Astrocyte of the spinal cord (primary cell): ENCODE measurements around the gene KANSL3.
A peak's percentile ranks its signal among the peaks of the same experiment; 100 is the strongest.

Experiments
- DNase-seq: peaks from one replicate; pipeline ENCODE4 v3.0.0; 2011; ENCODE audit warnings: low read depth, low spot score
- H3K4me3 ChIP-seq: 2 replicates; pipeline ENCODE4 v1.5.1; 2011; ENCODE audit warnings: low read depth, mild to moderate bottlenecking, low read length, moderate library complexity
- in situ Hi-C: cut with HindIII; loops from 2 replicates; pipeline ENCODE4 v1.10.0; 2017; ENCODE audit warnings: low sequenced_read_pairs
- TF ChIP-seq, protein P1 (sequence below): IDR thresholded peaks from 2 replicates; pipeline ENCODE4 v1.5.1; 2012; ENCODE audit warnings: low read depth, mild to moderate bottlenecking, low read length, inconsistent platforms

Gene KANSL3

DNA sequence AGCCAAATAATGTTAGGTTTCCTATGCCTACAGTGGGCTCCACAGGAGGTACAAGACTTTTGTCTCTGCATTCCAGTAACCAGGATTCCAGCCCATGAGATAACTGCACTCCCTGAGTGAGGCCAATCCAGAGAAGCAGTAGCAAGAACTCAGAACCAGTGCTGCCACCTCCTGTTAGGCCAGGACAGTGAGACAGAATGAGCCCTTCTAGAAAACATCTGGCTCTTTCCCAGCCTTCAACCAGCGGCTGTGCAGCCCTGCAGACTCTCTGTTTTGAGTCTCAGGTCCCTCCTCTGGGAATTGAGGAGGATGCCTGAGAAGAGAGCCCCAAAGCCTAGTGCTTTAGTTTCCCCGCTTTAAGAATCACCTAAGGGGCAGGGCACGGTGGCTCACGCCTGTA, 57.3 kb downstream of the KANSL3 start:
- DNase-seq, result no peak
- TF ChIP-seq, protein P1, sequence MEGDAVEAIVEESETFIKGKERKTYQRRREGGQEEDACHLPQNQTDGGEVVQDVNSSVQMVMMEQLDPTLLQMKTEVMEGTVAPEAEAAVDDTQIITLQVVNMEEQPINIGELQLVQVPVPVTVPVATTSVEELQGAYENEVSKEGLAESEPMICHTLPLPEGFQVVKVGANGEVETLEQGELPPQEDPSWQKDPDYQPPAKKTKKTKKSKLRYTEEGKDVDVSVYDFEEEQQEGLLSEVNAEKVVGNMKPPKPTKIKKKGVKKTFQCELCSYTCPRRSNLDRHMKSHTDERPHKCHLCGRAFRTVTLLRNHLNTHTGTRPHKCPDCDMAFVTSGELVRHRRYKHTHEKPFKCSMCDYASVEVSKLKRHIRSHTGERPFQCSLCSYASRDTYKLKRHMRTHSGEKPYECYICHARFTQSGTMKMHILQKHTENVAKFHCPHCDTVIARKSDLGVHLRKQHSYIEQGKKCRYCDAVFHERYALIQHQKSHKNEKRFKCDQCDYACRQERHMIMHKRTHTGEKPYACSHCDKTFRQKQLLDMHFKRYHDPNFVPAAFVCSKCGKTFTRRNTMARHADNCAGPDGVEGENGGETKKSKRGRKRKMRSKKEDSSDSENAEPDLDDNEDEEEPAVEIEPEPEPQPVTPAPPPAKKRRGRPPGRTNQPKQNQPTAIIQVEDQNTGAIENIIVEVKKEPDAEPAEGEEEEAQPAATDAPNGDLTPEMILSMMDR, result no peak
- no peak overlapping the region for H3K4me3 ChIP-seq
- in situ Hi-C loops, result no loop called here

- no peak for DNase-seq
- H3K4me3 ChIP-seq, result no peak overlapping the region
- in situ Hi-C loops, result no loop called here
- TF ChIP-seq, protein P1, result no peak
These were observed 58.7 kb downstream of the KANSL3 start for GRCh38 chr2:96579422-96579821.

- TF ChIP-seq, protein P1, result no peak
- DNase-seq, result no peak
- H3K4me3 ChIP-seq, result no peak overlapping the region
- in situ Hi-C loops, result no loop called here
These were observed 59.4 kb downstream of the KANSL3 start for GRCh38 chr2:96578731-96579130.

GRCh38 chr2:96577501-96577900, 60.6 kb downstream of the KANSL3 start:
- TF ChIP-seq, protein P1, result no peak
- DNase-seq, result no peak
- H3K4me3 ChIP-seq, result no peak overlapping the region
- in situ Hi-C loops, result no loop called here

DNA sequence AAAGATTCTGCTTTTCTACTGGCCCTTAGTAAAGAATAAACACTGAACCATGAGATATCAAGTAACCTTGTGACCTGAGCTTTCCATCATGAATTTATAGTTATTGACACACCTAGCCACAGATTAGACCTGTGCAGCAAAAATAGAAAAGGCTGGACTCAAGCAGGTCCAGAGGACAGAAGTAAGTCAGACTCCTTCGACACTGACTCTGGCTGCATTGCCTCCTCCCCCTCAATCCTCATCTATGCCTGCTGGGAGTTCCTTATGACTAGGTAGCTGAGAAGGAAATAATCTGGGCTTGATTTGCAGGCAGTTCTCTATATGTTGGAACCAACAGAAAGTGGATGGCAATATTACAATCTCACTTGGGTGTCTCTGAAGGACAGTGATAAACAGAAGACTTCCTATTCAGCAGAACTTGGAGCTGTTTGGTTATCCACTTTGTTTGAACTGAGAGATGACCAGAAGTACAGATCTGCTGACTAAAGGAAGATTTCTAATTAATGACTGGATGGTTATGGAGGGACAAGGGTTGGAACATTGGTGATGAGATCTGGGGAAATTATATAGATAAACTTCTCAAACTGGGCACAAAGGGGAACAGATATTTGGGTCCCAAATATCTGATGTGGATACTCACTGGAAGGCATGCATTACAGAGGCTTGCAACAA, 62.2 kb downstream of the KANSL3 start:
- H3K4me3 ChIP-seq, result no peak overlapping the region
- no peak for DNase-seq
- in situ Hi-C loops, result no loop called here
- TF ChIP-seq, protein P1, result no peak

DNA sequence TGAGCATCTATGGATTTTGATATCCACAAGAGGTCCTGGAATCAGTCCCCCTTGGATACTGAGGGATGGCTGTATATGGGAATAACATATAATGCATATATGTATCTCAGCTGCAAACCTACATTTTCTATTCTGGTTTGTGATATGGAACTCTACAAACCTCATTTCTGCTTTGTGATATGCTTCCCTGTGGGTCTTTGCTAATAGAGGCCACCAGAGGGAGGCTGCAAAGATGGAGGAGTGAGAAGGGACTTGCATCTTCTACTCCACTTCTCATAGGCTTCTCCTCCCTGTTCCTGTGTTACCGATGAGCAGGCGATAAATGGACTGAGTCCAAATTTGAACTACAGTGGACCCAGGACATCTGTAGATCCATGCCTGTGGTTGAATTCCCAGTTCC, 63.7 kb downstream of the KANSL3 start:
- in situ Hi-C loops, result loop anchor here (25.0 kb wide), 1 partner anchor 238 kb away; the partner anchor contains the start of gene CNNM3
- no peak for DNase-seq
- TF ChIP-seq, protein P1, result peak; percentile 32
- no peak overlapping the region for H3K4me3 ChIP-seq

- in situ Hi-C loops, result loop anchor here (25.0 kb wide), 1 partner anchor 244 kb away; the partner anchor contains the start of gene CNNM3
- DNase-seq, result no peak
- H3K4me3 ChIP-seq, result no peak overlapping the region
- TF ChIP-seq, protein P1, result no peak
These were observed 70.0 kb downstream of the KANSL3 start for GRCh38 chr2:96568094-96568493.
